Measurements from ENCODE around the gene RAC2. TPM values are rescaled to one million over a fixed set of nuclear protein-coding genes. Genes with fewer than 3 reads are reported as not detected.

The RAC2 gene
- total and polyA plus RNA-seq, 2 of the 8 experiments (the other 6 are each of a cell fraction or from before 2014, with no cell fraction given) = 2.3 to 4.3 TPM

DNA sequence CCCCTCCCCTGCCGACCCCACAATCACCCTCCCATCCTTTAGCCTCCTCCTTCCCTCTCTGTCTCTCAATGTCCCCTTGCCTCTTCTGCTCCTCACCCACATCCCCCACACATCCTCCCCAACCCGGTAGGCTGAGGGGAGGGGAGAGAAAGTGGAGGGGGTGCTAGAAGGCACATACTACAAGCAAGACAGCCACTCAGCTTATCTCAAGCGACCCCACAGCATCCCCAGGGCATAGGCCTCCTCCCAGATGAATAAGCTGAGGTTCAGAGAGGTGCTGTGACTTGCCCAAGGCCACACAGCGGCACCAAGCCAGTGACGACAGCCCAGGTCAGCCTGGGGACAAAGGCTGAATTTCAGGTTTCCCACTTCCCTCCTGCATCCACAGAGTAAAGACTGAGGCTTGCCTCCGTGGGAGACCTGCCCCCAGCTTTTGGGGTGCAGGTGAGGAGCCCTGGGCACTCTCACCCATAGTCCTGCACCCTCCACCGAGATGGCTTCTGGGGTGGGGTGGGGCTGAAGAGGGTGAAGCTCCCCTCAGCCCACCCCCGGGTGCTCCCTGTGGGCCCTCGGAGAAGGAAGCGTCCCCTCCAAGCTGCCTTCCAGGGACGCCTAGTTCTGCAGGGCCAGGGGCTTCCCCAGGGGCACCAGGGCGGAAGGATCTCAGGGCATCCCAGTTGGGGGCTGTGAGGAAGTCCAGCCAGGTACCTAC lies 511 bp downstream of the RAC2 start:
- Histone ChIP-seq H2BK20ac (ENCODE audit: low read length) (no peak overlapping the region), H3K56ac (replicated peaks; ENCODE audit: insufficient read length, low read depth, low read length) (no peak overlapping the region), H4K91ac (replicated peaks; ENCODE audit: insufficient read length, low read length) (no peak overlapping the region), H3K23ac (ENCODE audit: insufficient read length) (no peak overlapping the region), H3K23me2 (ENCODE audit: low read depth, low read length) (peaks cover 4% of the 10 kb centered on the region; the same call in 1 of the 2 replicates), H4K5ac (ENCODE audit: insufficient read length, low read depth, low read length) (peak overlapping the region; percentile 29), H3K27ac (ENCODE audit: low read depth, low read length) (no peak overlapping the region), H2AK5ac (ENCODE audit: low read depth, low read length) (no peak overlapping the region), H3K79me1 (ENCODE audit: low read depth, low read length) (no peaks in the 10 kb centered on the region), H3K9ac (replicated peaks in 1 of 4; ENCODE audit: extremely low read depth in 1 of 4, low read depth in 3 of 4, low read length in 3 of 4) (no peak overlapping the region), H3K4me3 (ENCODE audit: extremely low read depth in 1 of 4, insufficient read depth in 2 of 4, low read depth in 3 of 4, low read length in 4 of 4) (no peak overlapping the region), H4K8ac (ENCODE audit: extremely low read depth, insufficient read depth, low read length) (peak overlapping the region; percentile 43; the same call in 1 of the 2 replicates), H3K9me3 (ENCODE audit: insufficient read depth in 2 of 2, low read depth in 1 of 2, low read length in 1 of 2) (no peaks in the 10 kb centered on the region), H2AFZ (ENCODE audit: low read length) (no peak overlapping the region), H3K27me3 (replicated peaks in 1 of 4; ENCODE audit: control insufficient read depth in 3 of 4, extremely low read depth in 1 of 4, insufficient read depth in 3 of 4, low read length in 3 of 4) (no peaks in the 10 kb centered on the region), H3K4me1 (replicated peaks in 1 of 4; ENCODE audit: control insufficient read depth in 3 of 4, insufficient read depth in 4 of 4, low read length in 3 of 4) (peaks cover 0 to 17% (median 6%) of the 10 kb centered on the region in 4 experiments; a peak in 6 of 7 replicates), H3K36me3 (ENCODE audit: control insufficient read depth in 2 of 4, insufficient read depth in 4 of 4, low read length in 3 of 4) (no peaks in the 10 kb centered on the region), H3K79me2 (ENCODE audit: control insufficient read depth in 1 of 2, insufficient read depth in 2 of 2, low read length in 2 of 2) (no peaks in the 10 kb centered on the region), H2BK15ac (ENCODE audit: low read length) (no peak overlapping the region; the same call in 1 of the 2 replicates), H2BK12ac (ENCODE audit: low read depth, low read length) (0 out of 2 replicates have a peak overlapping the region, but pooled peaks have one; percentile 68), H3K18ac (ENCODE audit: extremely low read depth, low read length) (peak overlapping the region; percentile 60; the same call in 1 of the 2 replicates), H2BK120ac (replicated peaks; ENCODE audit: low read depth, low read length) (no peak overlapping the region), H2BK5ac (ENCODE audit: low read depth, low read length) (peak overlapping the region; percentile 49; the same call in 1 of the 2 replicates), H3K14ac (ENCODE audit: insufficient read length) (no peak overlapping the region), H4K20me1 (replicated peaks in 1 of 2; ENCODE audit: control insufficient read depth in 1 of 2, insufficient read depth in 2 of 2, low read length in 2 of 2) (no peaks in the 10 kb centered on the region), H3K4me2 (ENCODE audit: insufficient read depth in 1 of 2, low read depth in 2 of 2, low read length in 2 of 2) (peak overlapping the region; percentile 45 to 60; a peak in 2 of 4 replicates), H3K4ac (replicated peaks; ENCODE audit: insufficient read length, low read depth, low read length) (no peak overlapping the region)
- ChIA-PET CTCF (ENCODE audit: partially characterized antibody) (interaction anchor here (1.1 to 9.1 kb wide), 7 partner anchors 13 to 117 kb away, joined by 3 to 97 read pairs (median 5); no protein-coding TSS in a partner anchor), POLR2A (ENCODE audit: partially characterized antibody) (interaction anchor here (0.8 to 0.9 kb wide), 2 partner anchors 14 to 16 kb away, joined by 3 read pairs; no protein-coding TSS in a partner anchor)
- WGBS, 2 experiments (ENCODE audit: extremely low coverage in 1 of 2, insufficient coverage in 1 of 2, insufficient read length in 1 of 2, insufficient replicate concordance in 2 of 2, low coverage in 1 of 2, low lambda C conversion rate in 2 of 2, missing lambda C conversion rate in 1 of 2) = 86% methylated on average over 9 of the region's 12 CpGs; no CpG with 5 or more reads in 1 of the 2 experiments
- FAIRE-seq (no peak), DNase-seq (ENCODE audit: low read depth in 1 of 2, low spot score in 2 of 2) (no peak)
- TF ChIP-seq SIN3A (conservative IDR thresholded peaks at IDR 0.05 in 1 of 2, IDR thresholded peaks at IDR 0.05 in 1 of 2; ENCODE audit: low read depth in 1 of 2, low read length in 2 of 2) = no peak
- no peak for TF ChIP-seq RXRA (IDR thresholded peaks at IDR 0.05; ENCODE audit: insufficient read depth, low read depth, low read length)
- no peak for TF ChIP-seq CBX5 (IDR thresholded peaks at IDR 0.05; ENCODE audit: low read depth, low read length)
- TF ChIP-seq TAF1 (IDR thresholded peaks at IDR 0.05; ENCODE audit: low read depth, low read length) = no peak
- TF ChIP-seq KDM5A (IDR thresholded peaks at IDR 0.05; ENCODE audit: low read length) = no peak
- no peak for TF ChIP-seq CBX8 (IDR thresholded peaks at IDR 0.05; ENCODE audit: borderline replicate concordance, low read depth, low read length)
- no peak for TF ChIP-seq SAP30 (IDR thresholded peaks at IDR 0.05; ENCODE audit: insufficient read depth, insufficient replicate concordance, low read length)
- TF ChIP-seq, protein P1, sequence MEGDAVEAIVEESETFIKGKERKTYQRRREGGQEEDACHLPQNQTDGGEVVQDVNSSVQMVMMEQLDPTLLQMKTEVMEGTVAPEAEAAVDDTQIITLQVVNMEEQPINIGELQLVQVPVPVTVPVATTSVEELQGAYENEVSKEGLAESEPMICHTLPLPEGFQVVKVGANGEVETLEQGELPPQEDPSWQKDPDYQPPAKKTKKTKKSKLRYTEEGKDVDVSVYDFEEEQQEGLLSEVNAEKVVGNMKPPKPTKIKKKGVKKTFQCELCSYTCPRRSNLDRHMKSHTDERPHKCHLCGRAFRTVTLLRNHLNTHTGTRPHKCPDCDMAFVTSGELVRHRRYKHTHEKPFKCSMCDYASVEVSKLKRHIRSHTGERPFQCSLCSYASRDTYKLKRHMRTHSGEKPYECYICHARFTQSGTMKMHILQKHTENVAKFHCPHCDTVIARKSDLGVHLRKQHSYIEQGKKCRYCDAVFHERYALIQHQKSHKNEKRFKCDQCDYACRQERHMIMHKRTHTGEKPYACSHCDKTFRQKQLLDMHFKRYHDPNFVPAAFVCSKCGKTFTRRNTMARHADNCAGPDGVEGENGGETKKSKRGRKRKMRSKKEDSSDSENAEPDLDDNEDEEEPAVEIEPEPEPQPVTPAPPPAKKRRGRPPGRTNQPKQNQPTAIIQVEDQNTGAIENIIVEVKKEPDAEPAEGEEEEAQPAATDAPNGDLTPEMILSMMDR (IDR thresholded peaks at IDR 0.05; ENCODE audit: control extremely low read depth in 1 of 3, insufficient read depth in 1 of 3, low read depth in 1 of 3, low read length in 3 of 3) = no peak
- no peak for TF ChIP-seq JUN (IDR thresholded peaks at IDR 0.05; ENCODE audit: low read depth, low read length)
